NK-92 (cell line): Measurements from ENCODE around the gene DYNLT3.

Experiments
- DNase-seq: peaks from one replicate; lab custom pipeline; 2025; ENCODE audit not compliant: unreplicated experiment; lab: John Stamatoyannopoulos, UW

Gene DYNLT3, protein sequence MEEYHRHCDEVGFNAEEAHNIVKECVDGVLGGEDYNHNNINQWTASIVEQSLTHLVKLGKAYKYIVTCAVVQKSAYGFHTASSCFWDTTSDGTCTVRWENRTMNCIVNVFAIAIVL

DNA sequence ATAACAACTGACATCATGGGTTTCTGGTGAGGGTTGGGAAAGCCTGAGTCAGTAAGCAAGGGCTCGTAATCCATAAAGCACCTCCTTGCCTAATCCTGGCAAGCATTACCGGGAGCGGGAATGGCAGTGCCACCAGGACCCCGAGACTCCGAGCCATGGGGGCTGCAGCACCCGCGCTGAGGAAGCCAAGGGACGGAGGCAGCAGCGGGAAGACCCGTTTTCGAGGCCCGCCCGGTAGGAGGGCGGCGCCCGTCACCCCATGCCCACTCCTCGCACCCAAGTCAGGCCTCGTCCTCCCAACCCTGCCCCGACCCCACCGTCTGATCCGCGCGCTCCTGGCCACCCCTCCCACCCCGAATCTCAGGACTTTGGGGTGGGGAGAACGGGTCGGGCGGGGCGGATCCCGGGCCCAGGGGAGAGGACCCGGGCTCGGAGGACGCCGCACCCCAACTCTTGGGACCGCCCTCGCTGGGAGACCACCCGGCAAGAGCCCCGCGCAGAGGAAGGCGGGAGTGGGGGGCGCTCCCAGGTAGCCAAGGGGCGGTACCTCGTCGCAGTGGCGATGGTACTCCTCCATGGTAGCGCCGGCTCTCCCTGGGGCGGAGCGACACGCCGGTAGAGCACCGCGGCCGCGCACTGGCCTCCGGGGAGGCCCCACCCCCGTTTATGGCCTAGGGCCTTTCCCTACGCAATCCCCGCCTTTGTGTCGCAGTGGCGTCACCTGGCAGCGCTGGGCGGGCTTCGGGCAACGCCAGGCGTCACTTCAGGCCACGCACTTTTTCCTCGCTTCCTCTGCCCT, at the start of gene DYNLT3:
Gene DYNLT3 (minus strand): TSS at position 638 of the 799 bp plus-strand sequence. CDS start 61 bp downstream, at position 577.
- DNase-seq: no peak

DNA sequence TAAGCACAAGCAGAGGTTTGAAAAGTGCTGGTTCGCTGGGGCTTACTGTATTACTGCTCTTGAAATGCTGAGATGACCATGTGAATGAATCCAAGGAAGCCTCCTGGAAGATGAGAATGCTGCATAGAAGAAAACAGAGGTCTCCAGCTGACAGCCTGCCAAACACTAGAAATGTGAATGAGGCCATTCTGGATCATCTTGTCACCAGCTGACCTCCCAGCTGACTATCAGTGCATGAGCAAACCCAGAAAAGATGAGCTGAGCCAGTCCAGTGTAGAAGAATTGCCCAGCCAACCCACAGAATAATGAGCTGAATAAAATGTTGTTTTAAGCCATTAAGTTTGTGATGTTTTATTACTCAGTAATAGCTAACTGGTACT, 49.1 kb upstream of the DYNLT3 start:
- no peak for DNase-seq

DNA sequence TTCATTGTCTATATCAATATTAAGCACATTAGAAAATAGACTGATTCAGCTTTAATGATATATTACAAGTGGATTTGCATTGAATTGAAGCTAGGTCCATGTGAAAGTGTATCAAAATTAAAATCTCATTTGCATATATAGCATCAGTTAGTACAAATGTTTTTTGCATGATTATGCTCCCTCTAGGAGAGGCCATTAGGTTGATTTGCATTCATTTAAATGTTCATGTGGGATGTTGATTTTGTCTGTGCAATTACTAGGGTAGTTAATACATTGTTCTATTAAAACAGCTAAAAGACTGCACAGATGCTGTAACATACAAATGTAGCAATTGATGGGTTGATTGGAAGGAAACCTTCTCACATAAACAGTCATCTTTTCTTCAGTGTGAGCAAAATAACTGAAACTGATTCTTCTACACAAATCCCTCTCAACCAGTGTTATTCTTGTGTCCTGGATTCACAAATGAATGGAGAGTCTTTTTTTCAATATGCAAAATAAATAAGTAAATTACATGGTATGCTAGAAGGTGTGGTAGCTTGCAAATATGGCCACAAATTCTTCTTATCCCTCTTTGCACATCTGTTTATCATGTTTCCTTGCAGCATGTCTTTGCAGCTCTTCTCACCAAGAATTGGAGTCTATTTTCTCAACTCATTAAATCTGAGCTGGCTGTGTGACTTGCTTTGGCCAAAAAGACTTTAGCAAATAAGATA, 48.6 kb upstream of the DYNLT3 start:
- no peak for DNase-seq

DNA sequence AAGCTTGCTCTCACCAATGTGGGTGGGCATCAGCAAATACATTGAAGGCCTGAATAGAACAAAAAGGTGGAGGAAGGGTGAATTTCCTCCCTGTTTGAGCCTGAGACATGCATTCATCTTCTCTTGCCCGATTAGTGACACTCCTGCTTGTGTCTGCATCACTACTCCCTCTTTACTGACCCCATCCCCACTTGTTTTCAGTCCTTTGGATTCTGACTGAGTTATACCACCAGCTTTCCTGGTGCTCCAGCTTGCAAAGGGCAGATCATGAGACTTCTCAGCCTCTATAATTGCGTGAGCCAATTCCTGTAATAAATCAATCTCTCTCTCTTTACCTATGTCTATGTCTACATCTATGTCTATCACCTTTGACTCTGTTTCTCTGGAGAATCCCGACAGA, 47.4 kb upstream of the DYNLT3 start:
- DNase-seq: no peak

DNA sequence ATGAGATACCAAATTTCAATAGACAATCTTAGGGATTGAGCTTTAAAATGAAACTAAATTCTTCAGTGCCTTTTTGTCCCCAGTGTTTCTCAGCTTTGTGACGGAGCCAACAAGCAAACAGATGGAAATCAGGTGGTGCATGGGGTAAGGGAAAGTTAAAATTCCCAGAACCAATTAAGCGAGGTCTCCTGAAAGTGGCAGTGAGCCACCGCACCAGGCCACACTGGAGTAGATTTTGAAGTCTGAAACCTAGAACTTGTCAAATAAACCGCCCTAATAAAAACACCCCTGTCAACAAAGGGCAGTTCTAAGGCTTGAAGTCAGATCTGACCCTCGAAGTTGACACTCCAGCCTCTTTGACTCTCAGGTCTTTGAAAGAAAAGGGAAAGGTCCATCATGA, 40.6 kb upstream of the DYNLT3 start:
- no peak for DNase-seq

DNA sequence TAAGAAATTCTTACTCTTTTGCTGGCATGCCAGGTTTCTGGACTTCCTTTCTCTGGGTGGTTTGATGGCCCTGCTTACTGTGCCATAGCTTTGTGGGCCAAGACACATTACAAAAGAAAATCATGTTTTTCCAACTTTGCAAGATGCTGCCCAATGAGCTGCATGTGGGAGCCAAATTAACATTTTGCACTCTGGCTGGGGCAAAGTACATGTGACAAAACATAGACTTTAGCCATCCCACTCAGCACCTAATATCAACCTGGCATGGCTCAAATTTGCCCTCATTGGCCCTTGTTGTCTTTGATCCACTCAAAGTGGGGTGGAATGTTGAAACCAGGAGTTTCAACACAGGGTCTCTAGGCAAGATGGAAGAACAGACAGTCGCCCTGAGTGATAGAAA, 40.0 kb upstream of the DYNLT3 start:
- no peak for DNase-seq

DNA sequence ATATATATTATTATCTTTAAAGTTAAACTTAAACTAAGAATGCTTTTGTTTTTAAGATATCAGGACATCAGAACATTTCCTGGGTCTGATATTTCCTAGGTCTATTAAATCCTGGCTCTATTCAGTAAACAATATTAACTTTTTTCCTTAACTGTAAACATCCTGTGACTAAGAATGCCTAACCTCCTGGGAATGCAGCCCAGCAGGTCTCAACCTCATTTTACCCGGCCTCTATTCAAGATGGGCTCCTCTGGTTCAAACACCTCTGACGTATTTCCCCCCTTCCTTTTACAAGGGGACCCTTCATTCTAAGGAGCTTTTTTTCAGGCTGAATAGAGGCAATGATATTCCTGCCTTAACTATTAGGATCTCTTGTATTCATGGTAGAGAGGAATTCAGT, 35.8 kb upstream of the DYNLT3 start:
- no peak for DNase-seq

DNA sequence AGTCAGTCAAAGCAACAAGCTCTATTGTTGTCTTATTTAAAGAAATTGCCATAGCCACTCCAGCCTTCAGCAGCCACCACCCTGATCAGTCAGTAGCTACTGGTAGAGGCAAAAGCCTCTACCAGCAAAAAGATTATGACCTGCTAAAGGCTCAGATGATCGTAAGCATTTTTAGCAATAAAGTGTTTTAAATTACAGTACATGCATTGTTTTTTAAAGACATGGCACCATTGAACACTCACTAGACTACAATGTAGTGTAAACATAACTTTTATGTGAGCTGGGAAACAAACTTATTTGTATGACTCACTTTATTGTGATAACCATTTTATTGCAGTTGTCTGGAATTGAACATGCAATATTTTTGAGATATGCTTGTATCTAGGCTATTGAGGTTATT, 32.3 kb upstream of the DYNLT3 start:
- DNase-seq: no peak

DNA sequence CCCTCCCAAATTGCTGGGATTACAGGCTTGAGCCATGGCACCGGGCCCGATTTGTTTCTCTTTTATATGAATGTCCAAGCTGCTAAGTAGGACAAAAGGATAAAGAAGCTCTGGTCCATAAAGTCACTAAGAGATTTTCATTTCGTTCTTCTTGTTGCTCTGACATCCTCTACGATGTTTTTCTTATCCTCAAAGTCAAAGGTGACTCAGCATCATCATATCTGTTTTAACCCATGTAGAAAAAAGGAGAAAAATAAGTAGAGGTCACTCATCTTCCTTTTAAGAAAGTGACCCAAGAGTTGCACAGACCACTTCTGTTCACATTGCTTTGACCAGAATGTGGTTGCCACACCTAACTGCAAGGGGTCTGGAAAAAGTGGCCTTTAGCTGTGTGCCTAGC, 29.3 kb upstream of the DYNLT3 start:
- no peak for DNase-seq

DNA sequence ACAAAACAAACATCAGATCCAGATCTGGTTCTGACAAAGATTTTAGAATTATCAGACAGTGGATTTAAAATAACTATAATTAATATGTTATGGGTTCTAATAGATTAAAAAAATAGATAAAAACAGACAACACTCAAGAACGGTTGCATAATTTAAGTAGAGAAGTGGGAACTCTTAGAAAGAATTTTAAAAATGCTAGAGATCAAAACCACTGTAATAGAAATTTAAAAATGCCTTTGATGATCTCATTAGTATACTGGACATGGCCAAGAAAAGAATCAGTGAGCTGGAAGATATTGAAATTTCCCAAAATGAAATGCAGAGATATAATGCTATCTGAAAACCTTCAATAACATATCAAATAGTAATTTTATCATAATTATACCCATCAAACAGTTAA, 28.3 kb upstream of the DYNLT3 start:
- DNase-seq: no peak

DNA sequence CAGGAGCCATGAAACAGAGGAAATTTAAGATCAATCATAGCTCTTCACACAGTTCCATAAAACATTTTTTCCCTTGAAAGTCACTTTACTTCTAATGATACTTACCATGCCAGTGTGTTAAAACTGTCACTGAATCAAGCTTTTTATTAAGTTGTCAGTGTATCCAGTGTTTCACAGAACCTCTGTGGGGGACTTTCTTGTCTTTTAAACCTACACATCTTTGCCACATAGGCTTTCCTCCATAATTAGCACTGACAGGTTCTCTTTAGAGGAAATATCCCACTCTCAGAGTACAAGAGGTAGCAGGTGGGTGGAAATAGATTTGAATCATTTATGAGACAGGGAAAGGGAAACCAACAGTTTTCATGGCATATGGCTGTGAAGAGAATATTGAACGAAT, 25.8 kb upstream of the DYNLT3 start:
- no peak for DNase-seq

DNA sequence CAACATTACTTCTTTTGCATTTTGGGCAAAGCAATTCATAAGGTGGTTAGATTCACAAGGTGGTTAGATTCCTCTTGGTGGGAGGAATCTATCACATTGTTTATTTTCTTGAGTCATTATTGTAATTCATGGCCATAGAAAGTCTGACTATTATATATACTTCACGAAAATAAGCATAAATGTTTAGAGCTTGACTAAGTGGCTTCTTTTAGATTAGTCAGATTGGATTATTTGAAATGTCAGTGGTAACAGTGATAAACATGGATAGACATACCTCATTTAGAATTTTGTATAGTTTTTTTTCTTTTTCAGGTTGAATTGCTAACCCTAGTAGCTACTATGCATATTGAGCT, 24.9 kb upstream of the DYNLT3 start:
- DNase-seq: no peak

DNA sequence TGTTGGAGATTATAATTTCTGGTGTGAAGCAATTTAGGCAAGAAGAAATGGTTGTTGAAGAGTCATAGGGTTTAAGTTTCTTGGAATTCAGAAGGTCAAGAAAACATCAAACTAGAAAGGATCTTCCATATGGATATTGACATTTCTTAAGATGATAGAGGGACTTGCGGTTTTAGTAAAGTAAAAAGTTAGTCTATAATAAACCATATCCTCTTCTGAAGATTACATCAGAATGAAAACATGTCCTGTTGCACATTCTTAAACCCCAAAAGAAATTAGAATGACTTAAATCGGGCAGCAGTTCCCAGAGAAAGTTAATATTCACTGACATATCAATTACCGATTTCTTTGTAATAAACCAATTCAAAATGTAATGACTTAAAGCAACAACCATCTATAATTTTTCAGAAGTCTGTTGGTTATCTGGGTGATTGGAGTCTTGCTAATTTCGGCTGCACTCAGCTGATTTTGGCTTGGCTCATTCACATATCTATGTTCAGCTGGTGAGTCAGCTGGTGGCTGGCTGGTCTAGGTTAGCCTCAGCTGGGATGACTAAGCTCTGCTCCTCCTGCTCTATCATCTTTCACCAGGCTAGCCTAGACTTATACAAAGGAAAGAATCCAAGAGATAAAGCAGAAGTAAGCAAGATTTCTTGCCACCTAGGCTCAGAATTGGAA, 24.4 kb upstream of the DYNLT3 start:
- no peak for DNase-seq

DNA sequence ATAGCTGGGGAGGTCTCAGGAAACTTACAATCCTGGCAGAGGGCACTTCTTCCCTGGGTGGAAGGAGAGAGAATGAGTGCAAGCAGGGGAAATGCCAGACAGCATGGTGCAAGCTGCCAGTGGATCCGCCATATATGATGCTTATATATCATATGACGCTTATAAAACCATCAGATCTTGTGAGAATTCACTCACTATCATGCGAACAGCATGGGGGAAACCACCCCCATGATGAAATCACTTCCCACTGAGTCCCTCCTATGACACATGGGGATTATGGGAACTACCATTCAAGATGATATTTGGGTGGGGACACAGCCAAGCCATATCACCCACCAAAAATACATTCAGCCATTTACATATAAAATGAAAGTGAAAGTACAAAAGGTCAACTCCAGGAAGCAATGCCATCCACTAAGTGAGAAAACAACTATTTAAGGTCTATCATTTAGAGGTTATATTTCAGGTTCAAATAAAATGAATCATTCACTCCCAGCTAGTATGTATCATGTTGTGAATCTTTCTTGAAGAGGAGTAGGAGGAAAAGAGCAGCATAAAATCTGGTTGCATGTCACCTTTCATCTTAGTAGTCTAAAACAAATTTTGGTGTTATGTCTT, 20.3 kb upstream of the DYNLT3 start:
- DNase-seq: no peak

DNA sequence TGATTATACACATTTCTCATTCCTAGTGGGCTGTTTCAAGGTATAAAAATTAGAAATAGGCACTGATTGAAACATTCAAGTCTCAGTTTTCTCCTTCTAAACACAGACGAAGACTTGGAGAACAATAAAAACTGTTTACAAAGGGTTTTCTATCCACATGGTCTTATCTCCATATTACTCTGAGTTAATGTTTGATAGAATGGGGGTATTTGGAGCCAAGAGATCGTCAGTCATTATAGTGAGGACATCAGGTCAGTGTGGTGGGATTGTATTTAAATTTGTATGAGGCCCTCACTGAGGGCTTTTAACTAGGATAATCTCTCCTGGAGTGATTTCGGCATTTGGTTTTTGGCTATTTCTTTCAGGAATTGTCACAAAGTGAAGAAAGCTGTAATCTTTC, 16.4 kb upstream of the DYNLT3 start:
- DNase-seq: no peak

DNA sequence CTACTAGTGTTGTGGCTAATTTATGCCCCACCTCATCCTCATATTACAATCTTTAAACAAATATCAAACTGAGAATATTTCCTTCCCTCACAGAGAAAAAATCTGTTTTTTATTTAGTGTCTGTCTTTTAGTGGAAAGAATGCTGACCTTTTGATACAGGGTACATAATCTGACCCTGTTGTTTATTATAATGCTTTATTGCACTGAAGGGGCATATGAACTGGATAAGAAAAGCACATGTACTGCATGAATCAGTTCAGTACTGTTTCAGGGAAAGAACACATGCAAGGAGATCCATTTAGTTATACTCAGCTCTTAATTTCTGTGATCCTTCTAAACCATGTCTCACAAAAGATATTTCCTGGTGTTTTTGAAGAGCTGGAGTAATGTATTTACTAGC, 15.5 kb upstream of the DYNLT3 start:
- DNase-seq: no peak

DNA sequence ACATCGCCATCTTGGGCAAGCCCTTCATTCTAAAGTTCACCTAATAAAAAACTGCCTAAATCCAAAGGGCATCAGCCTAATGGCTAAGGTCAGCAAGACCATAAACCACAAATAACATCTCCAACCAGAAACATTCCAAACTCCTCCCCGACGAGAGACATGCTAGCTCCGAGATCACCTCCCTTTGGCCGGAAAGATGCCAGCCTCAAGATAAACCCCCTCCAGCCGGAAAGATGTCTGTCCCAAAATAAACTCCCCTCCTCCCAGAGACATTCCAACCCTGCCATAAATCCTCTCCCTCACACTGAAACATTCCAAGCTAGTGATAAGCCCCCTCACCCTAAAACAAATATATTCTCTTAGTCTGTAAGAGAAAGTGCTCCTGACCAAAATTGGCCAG, 13.3 kb upstream of the DYNLT3 start:
- DNase-seq: no peak

DNA sequence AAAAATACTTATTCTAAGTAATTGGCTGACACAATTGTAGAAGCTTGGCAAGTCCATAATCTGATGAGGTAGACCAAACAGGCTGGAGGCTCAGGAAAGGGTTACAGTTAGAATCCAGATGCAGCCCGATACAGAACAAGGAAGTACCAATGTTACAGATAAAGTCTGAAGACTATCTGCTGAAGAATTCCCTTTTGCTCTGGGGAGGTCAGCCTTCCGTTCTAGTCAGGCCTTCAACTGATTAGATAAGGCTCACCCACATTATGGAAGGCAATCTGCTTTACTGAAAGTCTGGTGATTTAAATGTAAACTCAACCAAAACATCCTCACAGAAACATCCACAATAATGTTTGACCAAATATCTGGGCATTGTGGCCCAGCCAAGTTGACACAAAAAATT, 7.4 kb upstream of the DYNLT3 start:
- no peak for DNase-seq

DNA sequence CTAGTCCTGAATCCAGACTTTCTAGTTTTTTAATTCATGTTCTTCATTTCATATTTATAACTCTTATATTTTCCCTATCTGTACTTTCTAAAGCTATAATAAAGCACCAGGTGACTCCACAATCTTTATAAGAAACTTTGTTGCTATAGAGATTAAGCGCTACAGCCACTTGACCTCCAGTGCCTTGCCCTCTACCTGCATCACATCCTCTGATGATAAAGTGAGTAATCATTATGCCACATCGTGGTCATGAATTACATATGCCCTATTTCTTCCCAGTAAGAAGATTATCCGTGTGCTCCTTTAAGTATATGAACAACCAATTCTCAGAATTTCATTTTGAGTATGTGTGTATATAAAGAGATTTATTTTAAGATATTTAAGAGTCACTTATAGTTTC, 6.8 kb upstream of the DYNLT3 start:
- DNase-seq: no peak

DNA sequence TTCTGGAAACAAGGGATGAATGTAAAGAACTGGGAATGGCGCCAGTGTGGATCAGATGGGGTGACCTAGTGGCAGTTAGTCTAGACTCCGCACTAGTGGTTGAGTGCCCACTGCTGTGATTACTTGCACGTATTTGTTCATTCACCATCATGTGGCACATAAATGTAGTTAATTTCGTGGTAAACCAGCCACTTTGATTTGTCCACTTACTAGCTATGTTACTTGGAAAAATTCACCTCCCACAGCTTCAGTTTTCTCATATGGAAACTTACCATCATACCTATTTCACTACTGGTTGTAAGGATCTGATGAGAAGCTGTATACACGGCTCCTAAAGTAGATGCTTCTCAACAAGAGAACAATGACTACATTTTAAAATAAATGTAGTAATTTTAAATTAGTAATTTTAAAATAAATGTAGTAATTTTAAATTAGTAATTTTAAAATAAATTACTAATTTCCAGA, 394 bp upstream of the DYNLT3 start:
- no peak for DNase-seq

DNA sequence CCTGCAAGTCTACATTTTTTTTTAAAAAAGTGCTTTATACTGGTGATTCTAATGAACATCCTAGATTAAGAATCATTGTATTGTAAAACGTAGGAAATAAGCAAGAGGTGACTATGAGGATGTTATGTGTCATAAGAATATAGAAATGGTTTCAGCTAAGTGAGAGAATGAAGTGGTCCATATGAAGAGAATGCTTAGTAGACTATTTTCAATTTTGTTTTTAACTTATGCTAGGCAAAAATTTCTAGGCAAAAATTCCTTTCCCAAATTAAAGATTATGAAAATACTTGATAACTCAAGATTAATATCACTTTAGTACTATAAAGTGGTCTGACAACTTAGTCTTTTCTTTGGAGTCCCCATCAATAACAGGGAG, 825 bp downstream of the DYNLT3 start:
- no peak for DNase-seq

DNA sequence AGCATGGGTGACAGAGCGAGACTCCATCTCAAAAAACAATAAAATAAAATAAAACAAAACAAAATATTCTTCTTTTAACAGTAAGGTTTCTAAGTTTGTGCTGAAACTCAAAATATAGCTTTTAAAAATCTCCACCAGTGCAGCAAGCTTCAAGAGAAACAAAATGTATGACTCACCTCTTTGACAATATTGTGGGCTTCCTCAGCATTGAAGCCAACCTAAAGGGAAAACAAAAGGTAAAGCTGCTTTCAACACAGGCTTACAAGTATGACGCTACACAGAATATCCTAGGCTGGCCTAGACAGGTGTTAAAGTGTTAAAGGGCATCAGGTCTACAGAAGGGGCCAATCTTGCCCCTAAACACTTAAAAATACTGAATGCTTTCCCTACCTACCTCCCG, 1.2 kb downstream of the DYNLT3 start:
- no peak for DNase-seq
